ENCODE data around the gene ENAM. TPM values are rescaled to one million over a fixed set of nuclear protein-coding genes. Genes with fewer than 3 reads are reported as not detected.
"Not testable (repeated sequence)": the region's sequence is repeated elsewhere in the genome, so short reads cannot be mapped to it uniquely, and the experiment has no call there.

The ENAM gene
- total RNA-seq, 1 experiment from 2014 or later, result not detected

- DNase-seq, result no peak
- Histone ChIP-seq H3K4me3 (no peak overlapping the region), H3K27me3 (no peaks in the 10 kb centered on the region; the same call in 1 of the 2 replicates), H3K36me3 (no peaks in the 10 kb centered on the region), H3K9me3 (no peaks in the 10 kb centered on the region)
Observed at GRCh38 chr4:70613306-70614183, 15.0 kb upstream of the ENAM start.

GRCh38 chr4:70614184-70614555 lies 14.4 kb upstream of the ENAM start:
- H3K36me3 ChIP-seq, result no peaks in the 10 kb centered on the region
- H3K4me3 ChIP-seq, result no peak overlapping the region
- H3K27me3 ChIP-seq, result no peaks in the 10 kb centered on the region; the same call in 1 of the 2 replicates
- no peak for DNase-seq
- no peaks in the 10 kb centered on the region for H3K9me3 ChIP-seq

- no peaks in the 10 kb centered on the region for H3K36me3 ChIP-seq
- DNase-seq, result no peak
- H3K9me3 ChIP-seq, result no peaks in the 10 kb centered on the region
- H3K4me3 ChIP-seq, result no peak overlapping the region
- H3K27me3 ChIP-seq, result no peaks in the 10 kb centered on the region
Observed at GRCh38 chr4:70619288-70619687, 9.3 kb upstream of the ENAM start.

- no peaks in the 10 kb centered on the region for H3K27me3 ChIP-seq
- DNase-seq, result no peak
- no peaks in the 10 kb centered on the region for H3K36me3 ChIP-seq
- H3K4me3 ChIP-seq, result no peak overlapping the region
- no peaks in the 10 kb centered on the region for H3K9me3 ChIP-seq
Observed at GRCh38 chr4:70619778-70620177, 8.8 kb upstream of the ENAM start.

GRCh38 chr4:70623323-70623722 lies 5.2 kb upstream of the ENAM start:
- Histone ChIP-seq H3K36me3 (no peaks in the 10 kb centered on the region), H3K4me3 (no peak overlapping the region), H3K9me3 (no peaks in the 10 kb centered on the region), H3K27me3 (no peaks in the 10 kb centered on the region)
- no peak for DNase-seq

GRCh38 chr4:70624226-70624793 lies 4.2 kb upstream of the ENAM start:
- Histone ChIP-seq H3K27me3 (no peaks in the 10 kb centered on the region), H3K36me3 (no peaks in the 10 kb centered on the region), H3K9me3 (no peaks in the 10 kb centered on the region), H3K4me3 (no peak overlapping the region)
- no peak for DNase-seq

GRCh38 chr4:70627620-70628019 lies 924 bp upstream of the ENAM start:
- Histone ChIP-seq H3K4me3 (no peak overlapping the region), H3K36me3 (no peaks in the 10 kb centered on the region), H3K27me3 (no peaks in the 10 kb centered on the region), H3K9me3 (no peaks in the 10 kb centered on the region)
- DNase-seq, result no peak

- H3K4me3 ChIP-seq, result no peak overlapping the region
- no peaks in the 10 kb centered on the region for H3K27me3 ChIP-seq
- no peak for DNase-seq
- H3K9me3 ChIP-seq, result no peaks in the 10 kb centered on the region
- H3K36me3 ChIP-seq, result no peaks in the 10 kb centered on the region
Observed at GRCh38 chr4:70629469-70630090, 1.0 kb downstream of the ENAM start.

- Histone ChIP-seq H3K4me3 (no peak overlapping the region), H3K9me3 (no peaks in the 10 kb centered on the region), H3K27me3 (no peaks in the 10 kb centered on the region), H3K36me3 (no peaks in the 10 kb centered on the region)
- DNase-seq, result no peak
Observed at GRCh38 chr4:70630162-70630561, 1.6 kb downstream of the ENAM start.

- H3K4me3 ChIP-seq, result no peak overlapping the region
- DNase-seq, result no peak
- H3K27me3 ChIP-seq, result no peaks in the 10 kb centered on the region
- no peaks in the 10 kb centered on the region for H3K36me3 ChIP-seq
- H3K9me3 ChIP-seq, result no peaks in the 10 kb centered on the region
Observed at GRCh38 chr4:70632028-70632427, 3.5 kb downstream of the ENAM start.

- Histone ChIP-seq H3K27me3 (no peaks in the 10 kb centered on the region), H3K4me3 (no peak overlapping the region), H3K9me3 (no peaks in the 10 kb centered on the region), H3K36me3 (no peaks in the 10 kb centered on the region)
- DNase-seq, result no peak
Observed at GRCh38 chr4:70634482-70634881, 5.9 kb downstream of the ENAM start.

- no peak overlapping the region for H3K4me3 ChIP-seq
- no peaks in the 10 kb centered on the region for H3K27me3 ChIP-seq
- no peaks in the 10 kb centered on the region for H3K36me3 ChIP-seq
- no peak for DNase-seq
- H3K9me3 ChIP-seq, result no peaks in the 10 kb centered on the region
Observed at GRCh38 chr4:70637239-70637913, 8.8 kb downstream of the ENAM start.

GRCh38 chr4:70640192-70640591 lies 11.6 kb downstream of the ENAM start:
- no peaks in the 10 kb centered on the region for H3K9me3 ChIP-seq
- no peaks in the 10 kb centered on the region for H3K27me3 ChIP-seq
- no peaks in the 10 kb centered on the region for H3K36me3 ChIP-seq
- DNase-seq, result no peak
- no peak overlapping the region for H3K4me3 ChIP-seq

GRCh38 chr4:70650741-70651140 lies 22.2 kb downstream of the ENAM start:
- not testable (repeated sequence) for DNase-seq, H3K4me3 ChIP-seq, H3K27me3 ChIP-seq, H3K36me3 ChIP-seq, H3K9me3 ChIP-seq

- Histone ChIP-seq H3K36me3 (no peaks in the 10 kb centered on the region), H3K4me3 (peak overlapping the region; percentile 12), H3K9me3 (no peaks in the 10 kb centered on the region), H3K27me3 (no peaks in the 10 kb centered on the region)
- no peak for DNase-seq
Observed at GRCh38 chr4:70651864-70652506, 23.4 kb downstream of the ENAM start.

- Histone ChIP-seq H3K4me3 (no peak overlapping the region), H3K36me3 (no peaks in the 10 kb centered on the region), H3K9me3 (no peaks in the 10 kb centered on the region), H3K27me3 (no peaks in the 10 kb centered on the region)
- no peak for DNase-seq
Observed at GRCh38 chr4:70654605-70655011, 26.1 kb downstream of the ENAM start.

- Histone ChIP-seq H3K27me3 (no peaks in the 10 kb centered on the region), H3K4me3 (no peak overlapping the region), H3K36me3 (no peaks in the 10 kb centered on the region), H3K9me3 (no peaks in the 10 kb centered on the region)
- no peak for DNase-seq
Observed at GRCh38 chr4:70657326-70657725, 28.8 kb downstream of the ENAM start.

All from MG63 (cell line).